Immature natural killer cell (primary cell): ENCODE measurements around the gene DCBLD2. TPM values are rescaled to one million over a fixed set of nuclear protein-coding genes. Genes with fewer than 3 reads are reported as not detected.

Source experiments
- DNase-seq, 3 donors: peaks; one replicate each; pipeline ENCODE4 v3.0.0; 2022; ENCODE audit warnings: mixed read lengths in 1 of 3
- H3K27ac Mint-ChIP-seq, 6 donors: one replicate each; pipeline ENCODE4 v1.8.0; 2020; ENCODE audit warnings: mixed read lengths in 6 of 6, mild to moderate bottlenecking in 5 of 6, inconsistent platforms in 4 of 6, moderate library complexity in 3 of 6
- H3K27me3 Mint-ChIP-seq, 3 donors: one replicate each; pipeline ENCODE4 v1.8.0; 2020 to 2021; ENCODE audit warnings: low read depth in 3 of 3, mild to moderate bottlenecking in 3 of 3, mixed read lengths in 3 of 3, moderate library complexity in 3 of 3, inconsistent platforms in 1 of 3
- H3K36me3 Mint-ChIP-seq, 3 donors: one replicate each; pipeline ENCODE4 v1.8.0; 2020; ENCODE audit warnings: mixed read lengths in 3 of 3, inconsistent platforms in 2 of 3, mild to moderate bottlenecking in 2 of 3
- H3K4me1 Mint-ChIP-seq, 2 donors: one replicate each; pipeline ENCODE4 v1.8.0; 2020; ENCODE audit warnings: inconsistent platforms in 2 of 2, mild to moderate bottlenecking in 2 of 2, mixed read lengths in 2 of 2, moderate library complexity in 1 of 2
- H3K4me3 Mint-ChIP-seq, 5 donors: one replicate each; pipeline ENCODE4 v1.8.0; 2020; ENCODE audit warnings: mild to moderate bottlenecking in 5 of 5, mixed read lengths in 5 of 5, inconsistent platforms in 3 of 5, moderate library complexity in 3 of 5
- H3K9me3 Mint-ChIP-seq, 6 donors: one replicate each; pipeline ENCODE4 v1.8.0; 2020; ENCODE audit warnings: mild to moderate bottlenecking in 6 of 6, mixed read lengths in 6 of 6, inconsistent platforms in 4 of 6, moderate library complexity in 3 of 6
- polyA plus RNA-seq, 3 donors: library from polyadenylated mRNA; unstranded; fragments of 300-500 nt; fragmentation: Illumina TruSeq; gene quantifications; one replicate each; pipeline ENCODE4 v1.2.3, GENCODE V29; 2021

Gene DCBLD2
- polyA plus RNA-seq, 3 donors from 2014 or later, result 0.04 to 1.0 TPM; not detected in 1

GRCh38 chr3:98807561-98807960, 93.9 kb downstream of the DCBLD2 start:
- peaks cover 0 to 4% (median 0%) of the 10 kb centered on the region in 6 donors for H3K9me3 Mint-ChIP-seq
- H3K27ac Mint-ChIP-seq, result no peak overlapping the region

DNA sequence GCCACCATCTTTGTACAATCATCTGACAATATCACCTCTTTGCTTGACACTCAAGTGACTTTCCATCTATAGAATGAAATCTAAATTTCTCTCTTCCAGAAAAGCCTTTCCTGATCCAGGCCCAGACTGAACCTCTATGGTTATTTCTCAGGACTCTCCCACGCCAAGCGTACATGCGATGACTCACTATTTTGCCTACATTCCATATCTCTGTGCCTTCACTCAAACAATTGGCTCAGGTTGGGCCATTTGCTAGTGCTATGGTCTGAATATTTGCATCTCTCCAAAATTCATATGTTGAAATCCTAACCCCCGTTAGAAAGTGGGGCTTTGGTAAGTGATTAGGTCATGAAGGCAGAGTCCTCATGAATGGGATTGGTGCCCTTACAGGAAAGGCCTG, 94.5 kb downstream of the DCBLD2 start:
- no peak for DNase-seq
- Mint-ChIP-seq H3K27ac (no peak overlapping the region), H3K36me3 (no peaks in the 10 kb centered on the region), H3K27me3 (peaks cover 0 to 2% (median 0%) of the 10 kb centered on the region in 3 donors), H3K4me3 (no peak overlapping the region), H3K4me1 (no peaks in the 10 kb centered on the region), H3K9me3 (peaks cover 0 to 4% (median 0%) of the 10 kb centered on the region in 6 donors)

More at GRCh38 chr3:98807561-98807960, 93.9 kb downstream of the DCBLD2 start:
- H3K4me1 Mint-ChIP-seq, result no peaks in the 10 kb centered on the region
- no peak overlapping the region for H3K4me3 Mint-ChIP-seq
- no peak for DNase-seq
- H3K27me3 Mint-ChIP-seq, result peaks cover 0 to 2% (median 0%) of the 10 kb centered on the region in 3 donors
- no peaks in the 10 kb centered on the region for H3K36me3 Mint-ChIP-seq

DNA sequence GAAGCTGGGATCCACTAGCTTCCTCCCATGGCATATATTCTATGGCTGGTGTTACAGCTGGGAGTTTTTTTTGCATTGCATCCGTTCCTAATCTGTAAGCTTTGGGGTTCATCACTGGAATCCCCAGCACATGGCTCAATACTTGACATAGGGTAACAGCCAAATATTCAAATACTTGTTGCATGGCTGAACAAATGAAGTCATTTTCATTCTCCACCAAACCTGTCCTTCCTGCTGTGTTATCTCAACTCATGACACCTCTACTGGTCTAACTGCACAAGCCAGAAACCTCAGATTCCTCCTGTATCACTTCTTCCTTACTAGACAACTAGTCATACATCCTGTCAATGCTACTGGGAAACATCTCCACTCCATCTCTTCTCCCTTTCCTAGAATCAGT, 95.0 kb downstream of the DCBLD2 start:
- DNase-seq, result no peak
- Mint-ChIP-seq H3K36me3 (no peaks in the 10 kb centered on the region), H3K4me1 (no peaks in the 10 kb centered on the region), H3K27ac (no peak overlapping the region), H3K9me3 (peaks cover 0 to 4% (median 0%) of the 10 kb centered on the region in 6 donors), H3K4me3 (no peak overlapping the region), H3K27me3 (peaks cover 0 to 2% (median 0%) of the 10 kb centered on the region in 3 donors)

- H3K4me1 Mint-ChIP-seq, result no peaks in the 10 kb centered on the region
- no peaks in the 10 kb centered on the region for H3K36me3 Mint-ChIP-seq
- DNase-seq, result no peak
- peaks cover 0 to 6% (median 0%) of the 10 kb centered on the region in 6 donors for H3K9me3 Mint-ChIP-seq
- H3K4me3 Mint-ChIP-seq, result no peak overlapping the region
- peaks cover 0 to 2% (median 0%) of the 10 kb centered on the region in 3 donors for H3K27me3 Mint-ChIP-seq
- no peak overlapping the region for H3K27ac Mint-ChIP-seq
Measured at GRCh38 chr3:98805571-98805970, 95.9 kb downstream of the DCBLD2 start.

GRCh38 chr3:98801043-98801747, 100.3 kb downstream of the DCBLD2 start:
- peaks cover 0 to under 1% (median 0%) of the 10 kb centered on the region in 3 donors for H3K27me3 Mint-ChIP-seq
- H3K4me1 Mint-ChIP-seq, result peaks cover 0 to 7% of the 10 kb centered on the region in 2 donors
- DNase-seq, result no peak
- H3K27ac Mint-ChIP-seq, result no peak overlapping the region
- H3K9me3 Mint-ChIP-seq, result peaks cover 0 to 6% (median 0%) of the 10 kb centered on the region in 6 donors
- no peak overlapping the region for H3K4me3 Mint-ChIP-seq
- H3K36me3 Mint-ChIP-seq, result no peaks in the 10 kb centered on the region

GRCh38 chr3:98800401-98800800, 101.1 kb downstream of the DCBLD2 start:
- Mint-ChIP-seq H3K36me3 (no peaks in the 10 kb centered on the region), H3K4me3 (no peak overlapping the region), H3K9me3 (peaks cover 0 to 8% (median 0%) of the 10 kb centered on the region in 6 donors), H3K27ac (no peak overlapping the region), H3K4me1 (peaks cover 0 to 7% of the 10 kb centered on the region in 2 donors), H3K27me3 (peaks cover 0 to 2% (median 0%) of the 10 kb centered on the region in 3 donors)
- DNase-seq, result no peak

- H3K27me3 Mint-ChIP-seq, result peaks cover 0 to 2% (median 0%) of the 10 kb centered on the region in 3 donors
- no peak overlapping the region for H3K27ac Mint-ChIP-seq
- H3K36me3 Mint-ChIP-seq, result no peaks in the 10 kb centered on the region
- H3K9me3 Mint-ChIP-seq, result peaks cover 0 to 6% (median 0%) of the 10 kb centered on the region in 6 donors
- H3K4me1 Mint-ChIP-seq, result peaks cover 0 to 7% of the 10 kb centered on the region in 2 donors
- no peak for DNase-seq
- H3K4me3 Mint-ChIP-seq, result no peak overlapping the region
Measured at GRCh38 chr3:98799479-98799878, 102.0 kb downstream of the DCBLD2 start.

DNA sequence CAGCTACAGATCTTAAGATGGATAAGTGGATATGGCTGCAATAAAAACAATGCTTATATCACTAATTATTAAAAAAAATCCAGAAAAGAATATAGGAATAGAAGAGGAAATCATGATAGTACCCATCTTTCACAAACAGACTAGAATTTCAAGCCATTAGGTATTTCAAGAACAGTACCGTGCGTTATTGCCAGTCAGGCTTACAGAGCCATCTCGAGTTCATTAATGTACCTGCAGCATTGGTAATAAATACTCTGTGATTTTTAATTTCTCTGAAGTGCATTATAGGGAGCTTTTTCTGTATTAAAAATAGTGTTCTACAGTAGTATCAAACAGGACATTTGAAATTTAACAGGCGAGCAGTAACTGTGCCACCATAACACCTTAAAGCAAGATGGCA, 102.7 kb downstream of the DCBLD2 start:
- no peak overlapping the region for H3K4me3 Mint-ChIP-seq
- DNase-seq, result no peak

DNA sequence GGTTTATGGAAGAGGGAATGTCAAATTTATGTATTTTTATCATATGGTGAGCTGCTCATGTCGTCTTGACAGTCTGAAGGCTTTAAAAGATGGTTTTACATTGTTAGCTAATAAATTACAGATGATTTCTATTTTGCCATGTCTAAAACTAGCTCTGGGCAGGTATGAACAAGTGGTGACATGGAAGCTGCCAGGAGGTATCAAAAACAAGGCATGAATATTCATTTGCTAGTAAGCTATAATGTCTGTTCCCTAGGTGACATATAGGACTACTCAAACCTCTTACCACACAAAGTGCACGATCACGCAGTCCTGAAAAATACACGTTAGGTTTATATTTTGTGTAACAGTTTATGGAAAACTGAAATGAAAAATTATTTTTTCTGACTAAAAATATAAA, 103.6 kb downstream of the DCBLD2 start:
- H3K36me3 Mint-ChIP-seq, result no peaks in the 10 kb centered on the region
- no peak overlapping the region for H3K4me3 Mint-ChIP-seq
- H3K4me1 Mint-ChIP-seq, result peaks cover 0 to 7% of the 10 kb centered on the region in 2 donors
- DNase-seq, result no peak
- H3K27me3 Mint-ChIP-seq, result peaks cover 0 to 2% (median 0%) of the 10 kb centered on the region in 3 donors
- peaks cover 0 to 7% (median 0%) of the 10 kb centered on the region in 6 donors for H3K9me3 Mint-ChIP-seq
- H3K27ac Mint-ChIP-seq, result no peak overlapping the region

More for the DNA sequence above, 102.7 kb downstream of the DCBLD2 start:
- Mint-ChIP-seq H3K27me3 (peaks cover 0 to 2% (median 0%) of the 10 kb centered on the region in 3 donors), H3K36me3 (no peaks in the 10 kb centered on the region), H3K4me1 (peaks cover 0 to 7% of the 10 kb centered on the region in 2 donors), H3K9me3 (peaks cover 0 to 4% (median 0%) of the 10 kb centered on the region in 6 donors), H3K27ac (no peak overlapping the region)

GRCh38 chr3:98796334-98796733, 105.2 kb downstream of the DCBLD2 start:
- no peak overlapping the region for H3K27ac Mint-ChIP-seq
- H3K4me3 Mint-ChIP-seq, result no peak overlapping the region
- peaks cover 0 to 7% (median 0%) of the 10 kb centered on the region in 6 donors for H3K9me3 Mint-ChIP-seq
- peaks cover 0 to 7% of the 10 kb centered on the region in 2 donors for H3K4me1 Mint-ChIP-seq
- H3K27me3 Mint-ChIP-seq, result peaks cover 0 to 2% (median 2%) of the 10 kb centered on the region in 3 donors
- no peak for DNase-seq
- no peaks in the 10 kb centered on the region for H3K36me3 Mint-ChIP-seq

DNA sequence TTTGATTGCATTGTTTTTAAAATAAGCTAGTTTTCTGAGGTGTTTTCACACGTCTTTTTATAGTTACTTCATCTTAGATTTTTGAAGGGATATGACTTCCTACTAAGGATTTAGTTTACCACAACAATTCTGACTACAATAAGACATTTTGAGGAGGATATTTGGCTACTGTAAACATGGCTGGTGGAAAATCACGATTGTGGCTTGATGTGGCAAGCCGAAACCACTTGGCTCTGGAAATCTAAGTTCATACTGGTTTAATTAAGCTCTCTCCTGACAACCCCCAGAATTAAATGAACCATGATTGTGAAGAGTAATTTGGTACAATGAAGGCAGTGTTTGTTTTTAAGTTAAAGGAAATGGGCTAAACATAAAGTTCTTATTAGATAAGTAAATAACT, 107.5 kb downstream of the DCBLD2 start:
- Mint-ChIP-seq H3K4me3 (no peak overlapping the region), H3K27ac (no peak overlapping the region), H3K4me1 (peaks cover 0 to 7% of the 10 kb centered on the region in 2 donors), H3K36me3 (no peaks in the 10 kb centered on the region), H3K9me3 (peaks cover 0 to 6% (median 0%) of the 10 kb centered on the region in 6 donors), H3K27me3 (peaks cover 0 to 2% (median 2%) of the 10 kb centered on the region in 3 donors)
- DNase-seq, result no peak

DNA sequence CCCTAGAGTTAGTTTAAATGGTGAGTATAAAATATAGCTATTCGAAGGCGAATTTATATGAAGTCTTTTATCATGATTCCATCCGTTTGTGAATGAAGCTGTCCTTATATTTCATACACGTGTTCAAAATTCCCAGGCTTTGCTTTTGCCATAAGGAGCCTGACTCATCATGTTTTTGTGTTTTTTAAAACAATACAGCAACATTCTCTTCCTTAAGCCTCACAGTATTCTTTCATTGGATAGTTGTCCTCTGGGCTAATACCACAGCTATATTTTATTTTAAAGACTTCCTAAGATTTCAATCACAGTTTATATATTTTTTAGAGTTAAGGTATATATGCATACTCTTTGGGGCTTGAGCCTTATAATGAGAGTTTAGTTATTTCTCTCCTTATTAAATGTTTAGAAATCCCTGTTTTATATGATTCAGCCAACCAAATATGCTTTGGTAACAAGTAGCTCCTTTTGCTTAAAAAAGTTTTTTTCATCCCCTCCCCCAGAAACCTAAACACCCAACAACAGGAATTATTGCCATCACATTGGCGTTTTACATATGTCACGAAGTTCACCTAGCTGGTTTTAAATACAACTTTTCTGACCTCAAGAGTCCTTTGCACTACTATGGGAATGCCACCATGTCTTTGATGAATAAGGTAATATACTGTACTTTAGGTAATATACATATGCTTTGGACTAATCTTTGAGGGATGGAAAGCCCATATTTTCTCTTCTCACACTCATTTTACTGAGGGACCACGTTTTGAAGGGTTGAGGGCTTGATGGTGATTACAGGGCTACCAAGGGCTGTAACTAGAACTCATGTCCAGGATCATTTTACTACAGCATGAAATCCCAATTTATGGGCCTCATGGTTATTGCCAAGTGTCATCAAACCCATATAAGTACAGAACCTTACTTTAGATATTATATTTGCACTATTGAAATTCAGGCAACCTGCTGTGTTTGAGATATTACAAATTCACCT, 109.9 kb downstream of the DCBLD2 start:
- peaks cover 0 to 2% (median 2%) of the 10 kb centered on the region in 3 donors for H3K27me3 Mint-ChIP-seq
- no peak overlapping the region for H3K4me3 Mint-ChIP-seq
- peaks cover 0 to 6% (median 0%) of the 10 kb centered on the region in 6 donors for H3K9me3 Mint-ChIP-seq
- H3K27ac Mint-ChIP-seq, result no peak overlapping the region
- H3K36me3 Mint-ChIP-seq, result no peaks in the 10 kb centered on the region
- no peaks in the 10 kb centered on the region for H3K4me1 Mint-ChIP-seq
- DNase-seq, result no peak

DNA sequence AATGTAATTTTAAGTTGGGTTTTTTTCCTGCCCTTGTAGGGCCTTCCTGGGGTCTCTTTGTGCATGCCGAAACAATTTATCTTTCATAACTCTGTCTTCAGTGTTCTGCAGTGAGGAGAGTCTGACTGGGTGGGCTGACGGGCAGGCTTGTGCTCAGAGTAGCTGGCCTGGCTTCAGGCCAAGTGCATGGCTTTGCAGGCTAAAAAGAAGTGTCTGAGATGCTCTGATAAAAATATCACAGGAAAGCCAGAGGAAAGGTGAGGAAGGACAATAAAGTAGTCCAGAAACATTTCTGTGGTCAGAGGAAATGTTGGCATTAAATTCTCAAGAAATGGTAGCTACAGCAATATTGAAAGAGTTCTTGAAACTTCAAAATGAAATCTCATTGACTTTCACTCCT, 112.8 kb downstream of the DCBLD2 start:
- no peak for DNase-seq
- Mint-ChIP-seq H3K4me1 (no peaks in the 10 kb centered on the region), H3K36me3 (no peaks in the 10 kb centered on the region), H3K9me3 (peaks cover 0 to 4% (median 0%) of the 10 kb centered on the region in 6 donors), H3K4me3 (no peak overlapping the region), H3K27me3 (peaks cover 0 to 2% (median 1%) of the 10 kb centered on the region in 3 donors), H3K27ac (no peak overlapping the region)
